ENCODE data around the gene UMODL1.

DNA sequence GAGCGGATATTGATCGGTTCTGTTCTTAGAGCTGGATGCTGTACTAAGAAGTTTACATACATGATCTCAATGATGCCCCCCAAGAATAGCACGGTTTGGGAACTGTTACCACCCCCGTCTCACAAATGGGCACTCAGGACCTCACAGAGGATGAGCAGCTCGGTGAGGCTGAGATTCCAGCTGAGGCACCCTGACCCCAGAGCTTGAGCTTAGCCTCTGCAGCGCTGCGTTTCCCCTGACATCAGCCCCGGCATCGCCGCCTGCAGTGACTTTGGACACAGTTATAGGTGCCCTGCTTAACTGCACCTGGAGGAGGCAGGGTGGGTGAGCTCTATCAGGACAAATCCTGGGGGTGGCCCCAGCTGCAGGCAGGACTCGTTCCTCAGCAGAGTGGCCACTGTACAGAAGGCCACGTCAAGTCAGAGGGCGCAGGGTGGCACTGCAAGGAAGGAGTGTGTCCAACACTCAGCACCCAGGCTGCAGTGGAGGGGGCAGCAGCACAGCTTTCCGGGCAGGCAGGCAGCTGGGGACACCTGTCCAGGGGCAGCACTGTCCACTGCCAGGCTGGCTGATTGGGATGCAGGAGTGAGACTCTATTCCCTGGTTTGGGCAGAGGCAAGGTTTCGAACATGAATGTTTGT is 82.0 kb downstream of the UMODL1 start:
- TF ChIP-seq CTCF (tag by site-specific recombination; IDR thresholded peaks at IDR 0.05): no peak
- TF ChIP-seq KLF1 (tag by site-specific recombination; IDR thresholded peaks at IDR 0.05): no peak
- TF ChIP-seq, protein P1, sequence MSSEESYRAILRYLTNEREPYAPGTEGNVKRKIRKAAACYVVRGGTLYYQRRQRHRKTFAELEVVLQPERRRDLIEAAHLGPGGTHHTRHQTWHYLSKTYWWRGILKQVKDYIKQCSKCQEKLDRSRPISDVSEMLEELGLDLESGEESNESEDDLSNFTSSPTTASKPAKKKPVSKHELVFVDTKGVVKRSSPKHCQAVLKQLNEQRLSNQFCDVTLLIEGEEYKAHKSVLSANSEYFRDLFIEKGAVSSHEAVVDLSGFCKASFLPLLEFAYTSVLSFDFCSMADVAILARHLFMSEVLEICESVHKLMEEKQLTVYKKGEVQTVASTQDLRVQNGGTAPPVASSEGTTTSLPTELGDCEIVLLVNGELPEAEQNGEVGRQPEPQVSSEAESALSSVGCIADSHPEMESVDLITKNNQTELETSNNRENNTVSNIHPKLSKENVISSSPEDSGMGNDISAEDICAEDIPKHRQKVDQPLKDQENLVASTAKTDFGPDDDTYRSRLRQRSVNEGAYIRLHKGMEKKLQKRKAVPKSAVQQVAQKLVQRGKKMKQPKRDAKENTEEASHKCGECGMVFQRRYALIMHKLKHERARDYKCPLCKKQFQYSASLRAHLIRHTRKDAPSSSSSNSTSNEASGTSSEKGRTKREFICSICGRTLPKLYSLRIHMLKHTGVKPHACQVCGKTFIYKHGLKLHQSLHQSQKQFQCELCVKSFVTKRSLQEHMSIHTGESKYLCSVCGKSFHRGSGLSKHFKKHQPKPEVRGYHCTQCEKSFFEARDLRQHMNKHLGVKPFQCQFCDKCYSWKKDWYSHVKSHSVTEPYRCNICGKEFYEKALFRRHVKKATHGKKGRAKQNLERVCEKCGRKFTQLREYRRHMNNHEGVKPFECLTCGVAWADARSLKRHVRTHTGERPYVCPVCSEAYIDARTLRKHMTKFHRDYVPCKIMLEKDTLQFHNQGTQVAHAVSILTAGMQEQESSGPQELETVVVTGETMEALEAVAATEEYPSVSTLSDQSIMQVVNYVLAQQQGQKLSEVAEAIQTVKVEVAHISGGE (tag by site-specific recombination; conservative IDR thresholded peaks at IDR 0.05; ENCODE audit: low read depth): no peak
- no peak for TF ChIP-seq ZNF112 (tag by site-specific recombination; IDR thresholded peaks at IDR 0.05)
- no peak for TF ChIP-seq ZNF221 (tag by site-specific recombination; IDR thresholded peaks at IDR 0.05; ENCODE audit: borderline replicate concordance)
- no peak for TF ChIP-seq ZNF350 (tag by site-specific recombination; IDR thresholded peaks at IDR 0.05)

Measured in HEK293 (cell line).